Posterior vena cava (tissue), 2 donors: Measurements from ENCODE around the gene TAC3. TPM values are rescaled to one million over a fixed set of nuclear protein-coding genes. Genes with fewer than 3 reads are reported as not detected.
"Not testable (repeated sequence)": the region's sequence is repeated elsewhere in the genome, so short reads cannot be mapped to it uniquely, and the experiment has no call there.

Experiments used
- DNase-seq: peaks from one replicate; pipeline ENCODE4 v3.0.0-alpha.2; 2020; ENCODE audit warnings: low spot score
- intact Hi-C, 2 donors: fragments of 100-400 bp; cut with DNase I; formaldehyde crosslinking; loops; one replicate each; pipeline versions ENCODE4 v1.14.1 to v1.14.2; 2022 to 2023
- long read RNA-seq, 2 donors: library from polyadenylated mRNA; unstranded; transcript quantifications; one replicate each; pipeline ENCODE4 v2.0.0, GENCODE V29; 2020 to 2021
- total RNA-seq, 2 donors: library from RNA; stranded (reverse); fragmentation: NEBNext Ultra II Directional; extraction: Animal tissue kit (Norgen Biotek cat#: 25700); gene quantifications; one replicate each; pipeline ENCODE4 v1.2.1, GENCODE V29; 2021
- donor health status: DM: yes; HTN: yes; CAD: no.
- donor health status: DM: yes; HTN: yes; CAD: no.

Gene TAC3
- under 1 TPM in 1 of 2 donors, not detected in 1; 0.33 TPM for total RNA-seq
- long read RNA-seq, donor 1, result 0 reads
- long read RNA-seq, donor 2, result 0 reads

DNA sequence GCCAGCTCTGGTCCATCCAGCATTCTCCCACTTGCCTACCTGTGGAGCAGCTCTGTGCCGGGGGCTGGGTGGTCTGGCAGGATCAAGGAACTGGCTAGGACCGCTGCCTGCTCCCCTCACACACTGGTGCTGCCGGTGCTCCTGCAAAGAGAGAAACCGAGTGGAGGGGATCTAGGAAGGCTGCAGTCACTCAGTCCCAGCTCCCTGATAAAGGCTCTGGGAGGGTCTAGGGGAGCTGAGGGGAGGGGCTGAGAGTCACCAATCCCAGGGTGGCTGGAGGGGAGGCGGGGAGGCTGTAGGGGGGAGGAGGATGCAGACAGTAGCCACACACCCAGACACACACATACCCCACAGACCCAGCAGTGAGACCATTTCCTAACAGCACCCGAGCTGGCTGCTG, at the start of gene TAC3:
Gene TAC3, minus strand, starts transcription at position 182 of the 400 bp plus-strand sequence. CDS start 732 bp downstream, outside the sequence.
- intact Hi-C loops, result no loop called here
- DNase-seq, result no peak

DNA sequence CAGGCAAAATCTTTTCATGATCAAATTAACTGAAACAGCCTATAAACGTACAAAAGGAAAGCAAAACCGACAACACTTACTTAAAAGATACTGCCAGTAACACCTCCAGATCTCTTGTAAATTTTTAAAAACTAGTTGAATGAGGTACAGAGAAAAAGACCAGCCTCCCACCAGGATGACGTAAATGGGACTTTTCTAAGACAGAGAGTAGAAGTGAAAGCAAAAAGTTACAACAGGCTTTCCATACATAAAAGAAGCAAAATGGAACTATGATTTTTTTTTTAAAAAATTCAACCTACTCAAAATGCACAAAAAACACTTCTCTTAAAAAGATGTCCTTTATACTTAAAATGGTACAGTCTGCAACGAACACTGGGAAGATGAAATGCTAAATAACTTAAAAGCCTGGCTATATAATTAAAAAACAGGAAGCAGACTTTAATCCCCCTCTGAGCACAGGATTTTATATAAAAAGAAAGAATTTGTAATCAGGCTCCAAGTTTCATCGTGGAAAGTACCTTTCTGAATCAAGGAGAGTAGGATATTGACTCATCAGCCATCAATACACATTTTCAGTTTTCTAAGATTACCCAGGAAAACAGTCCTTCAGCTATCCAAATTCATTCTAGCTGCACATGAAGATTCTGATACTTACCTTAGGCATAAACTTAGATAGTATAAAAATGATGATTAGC, 47.8 kb upstream of the TAC3 start:
- DNase-seq, result no peak
- intact Hi-C loops, result loop anchor here (5.0 to 10.0 kb wide), 2 partner anchors 51 to 57 kb away; partner anchors contain the start of genes STAT6 (in 1 of the 2) and ZBTB39 (in 1 of the 2)

DNA sequence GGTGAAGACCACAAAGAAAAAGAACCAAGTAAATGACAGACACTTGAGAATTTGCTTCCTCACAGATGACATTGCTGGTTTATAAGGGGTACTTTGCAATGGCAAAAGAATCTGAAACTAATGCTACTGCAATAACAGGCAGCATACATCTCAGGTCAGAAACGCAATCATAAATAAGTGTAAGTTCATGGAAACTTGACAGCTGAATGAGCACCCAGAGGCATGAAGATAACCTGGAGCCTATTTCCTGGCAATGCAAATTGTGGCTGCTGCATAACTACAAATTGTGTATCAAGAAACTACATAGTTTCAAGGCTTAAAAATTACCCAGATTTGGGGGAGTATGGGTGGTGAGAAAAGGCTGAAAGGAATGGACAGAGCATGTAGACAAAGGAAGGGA, 42.1 kb upstream of the TAC3 start:
- intact Hi-C loops, result no loop called here
- DNase-seq, result no peak

DNA sequence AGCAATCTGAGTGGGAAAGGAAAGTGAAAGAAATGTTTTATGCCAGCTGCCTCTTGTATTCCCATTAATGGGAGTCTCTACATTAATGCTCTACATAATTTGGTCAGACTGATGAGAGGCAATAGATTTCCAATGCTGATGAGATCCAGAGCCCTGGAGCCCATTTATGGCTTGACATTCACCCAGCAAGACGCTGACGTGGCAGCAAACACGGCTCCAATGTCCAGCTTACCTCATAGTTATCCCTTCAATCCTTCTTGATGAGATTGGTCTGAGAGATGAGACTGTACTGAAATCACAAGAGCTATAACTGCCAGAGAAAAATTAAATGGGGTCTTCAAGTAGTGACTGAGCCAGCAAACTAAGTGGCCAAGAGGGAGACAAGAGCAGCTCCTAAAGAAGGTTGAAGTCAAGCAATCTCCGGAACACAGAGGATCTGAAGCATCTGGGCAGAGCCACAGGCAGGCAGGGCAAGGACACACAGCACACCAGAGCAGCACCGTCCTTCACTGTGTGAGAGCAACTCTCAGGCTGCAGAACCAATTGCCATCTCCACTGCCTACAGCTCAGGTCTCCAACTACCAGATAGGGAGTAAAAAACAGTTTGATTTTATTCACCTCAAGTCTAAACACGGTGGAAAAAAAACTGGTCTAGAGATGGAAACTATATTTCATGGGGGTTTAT, 40.9 kb upstream of the TAC3 start:
- DNase-seq, result no peak
- intact Hi-C loops, result no loop called here

DNA sequence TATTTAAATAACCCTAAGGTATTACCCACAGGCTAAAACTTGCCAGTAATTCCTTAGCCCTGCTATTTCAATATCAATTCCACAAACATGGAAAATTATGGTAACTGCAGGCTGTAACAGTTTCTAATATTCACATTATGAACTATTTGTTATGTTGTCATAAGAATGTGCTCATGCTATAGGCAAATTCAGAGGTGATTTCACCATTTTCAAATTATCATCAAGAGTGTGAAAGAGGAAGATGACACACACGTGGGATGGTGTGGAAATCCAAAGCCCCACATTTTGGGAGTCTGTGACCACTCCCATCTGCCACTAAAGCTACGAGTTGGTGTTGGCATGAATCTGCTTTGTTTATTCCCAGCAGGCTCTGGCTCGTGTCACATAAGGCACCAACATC, 39.5 kb upstream of the TAC3 start:
- DNase-seq, result no peak
- intact Hi-C loops, result no loop called here

DNA sequence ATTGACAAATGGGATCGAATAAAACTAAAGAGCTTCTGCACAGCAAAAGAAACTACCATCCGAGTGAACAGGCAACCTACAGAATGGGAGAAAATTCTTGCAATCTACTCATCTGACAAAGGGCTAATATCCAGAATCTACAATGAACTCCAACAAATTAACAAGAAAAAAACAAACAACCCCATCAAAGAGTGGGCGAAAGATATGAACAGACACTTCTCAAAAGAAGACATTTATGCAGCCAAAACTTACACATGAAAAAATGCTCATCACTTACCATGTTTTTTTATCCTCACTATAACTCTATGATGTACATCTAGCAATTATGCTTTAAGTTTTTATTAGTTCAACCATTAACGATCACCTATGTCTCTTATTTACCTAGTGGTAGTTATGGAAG, 37.6 kb upstream of the TAC3 start:
- intact Hi-C loops, DNase-seq: not testable (repeated sequence)

DNA sequence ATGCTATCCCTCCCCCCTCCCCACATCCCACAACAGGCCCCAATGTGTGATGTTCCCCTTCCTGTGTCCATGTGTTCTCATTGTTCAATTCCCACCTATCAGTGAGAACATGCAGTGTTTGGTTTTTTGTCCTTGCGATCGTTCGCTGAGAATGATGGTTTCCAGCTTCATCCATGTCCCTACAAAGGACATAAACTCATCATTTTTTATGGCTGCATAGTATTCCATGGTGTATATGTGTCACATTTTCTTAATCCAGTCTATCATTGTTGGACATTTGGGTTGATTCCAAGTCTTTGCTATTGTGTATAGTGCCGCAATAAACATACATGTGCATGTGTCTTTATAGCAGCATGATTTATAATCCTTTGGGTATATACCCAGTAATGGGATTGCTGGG, 36.8 kb upstream of the TAC3 start:
- intact Hi-C loops, result not testable (repeated sequence)

DNA sequence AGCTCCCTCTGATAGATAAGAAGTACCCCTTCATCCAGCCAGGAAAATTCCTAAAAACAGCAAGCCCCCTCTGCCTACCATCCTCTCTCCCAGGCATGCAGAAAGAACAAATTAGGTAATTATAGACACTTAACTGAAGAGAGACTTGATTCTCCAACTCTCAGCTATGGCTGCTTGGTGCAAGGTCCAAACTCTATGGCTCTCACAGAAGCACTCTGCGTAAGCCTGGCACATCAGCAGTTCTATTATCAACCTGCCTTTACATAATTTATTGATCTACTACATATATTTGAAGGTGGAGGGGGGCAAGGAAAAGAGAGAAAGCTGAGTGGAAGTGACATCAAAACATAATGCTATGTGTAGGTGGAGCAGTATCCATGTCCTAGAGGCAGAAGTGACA, 34.7 kb upstream of the TAC3 start:
- intact Hi-C loops, result no loop called here
- DNase-seq, result no peak

More for the DNA sequence above, 36.8 kb upstream of the TAC3 start:
- not testable (repeated sequence) for DNase-seq

DNA sequence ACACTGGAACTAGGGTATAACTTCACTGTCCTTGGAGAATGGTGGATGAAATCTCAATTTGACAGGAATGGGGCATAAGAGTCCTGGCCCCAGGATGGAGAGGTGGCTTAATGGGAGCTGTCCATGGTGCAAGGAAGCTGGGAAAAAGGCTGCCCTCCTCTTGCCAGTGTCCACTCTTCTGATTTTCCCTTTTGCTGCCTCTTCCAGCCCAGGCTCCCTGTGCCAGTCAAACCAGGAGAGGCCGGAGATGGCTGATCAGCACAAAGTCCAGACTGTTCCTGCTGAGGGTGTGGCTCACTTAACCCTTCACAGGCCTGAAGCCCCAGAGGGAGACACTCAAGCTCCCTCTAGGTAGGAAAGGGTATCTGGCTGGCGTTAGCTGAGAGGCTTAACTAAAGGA, 33.6 kb upstream of the TAC3 start, which contains the start of gene MYO1A:
Gene MYO1A, minus strand, starts transcription at position 240 of the 400 bp plus-strand sequence. CDS start 1,806 bp downstream, outside the sequence.
- no peak for DNase-seq
- intact Hi-C loops, result no loop called here

DNA sequence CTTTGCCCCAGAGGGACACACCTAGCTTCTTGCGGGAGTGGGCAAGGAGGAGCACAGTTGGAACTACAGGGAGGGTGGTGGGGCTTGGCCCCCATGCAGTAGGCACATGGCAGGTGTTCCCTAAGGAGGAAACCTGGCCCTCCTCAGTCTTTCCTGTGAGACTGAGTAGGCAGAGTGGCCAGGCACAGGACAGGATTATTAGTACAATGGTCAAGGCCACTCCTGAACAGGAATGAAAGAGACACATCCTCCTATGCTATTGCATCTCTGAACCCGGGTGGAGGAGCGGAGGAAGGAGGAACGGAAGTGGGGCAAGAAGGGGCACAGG, 32.8 kb upstream of the TAC3 start:
- no peak for DNase-seq
- intact Hi-C loops, result no loop called here

DNA sequence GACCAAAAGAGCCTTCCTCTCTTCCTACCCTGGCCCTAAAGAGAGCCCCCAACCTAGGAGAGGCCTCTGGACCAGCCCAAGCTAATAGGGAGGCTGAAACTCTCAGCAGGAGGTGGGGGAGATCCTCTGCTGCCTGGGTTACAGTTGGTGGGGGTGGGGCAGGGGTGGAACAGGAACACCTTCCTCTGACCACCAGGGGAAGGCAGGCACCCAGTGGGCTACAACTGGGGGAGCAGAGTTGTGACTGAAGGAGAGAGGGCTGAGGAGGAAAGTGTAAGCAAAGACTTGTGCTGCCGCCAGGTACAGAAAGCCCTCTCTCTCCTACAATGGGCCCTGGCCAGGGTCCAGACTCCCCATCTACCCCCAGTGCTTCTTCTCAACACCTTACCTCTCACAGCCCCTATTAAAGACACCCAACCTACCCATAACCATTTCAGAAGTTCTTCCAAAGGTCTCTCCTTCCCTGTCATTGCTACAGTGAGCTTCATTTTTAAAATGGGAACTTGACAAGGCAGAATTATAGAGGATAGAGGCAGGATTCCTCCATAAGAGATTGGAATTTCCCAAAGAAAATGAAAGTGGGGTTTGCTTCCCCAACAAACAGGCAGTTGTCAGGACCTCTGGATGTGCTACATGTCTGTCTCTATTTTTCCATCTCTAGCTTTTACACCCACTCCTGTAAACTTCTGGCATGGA, 32.2 kb upstream of the TAC3 start:
- DNase-seq, result no peak
- intact Hi-C loops, result no loop called here

DNA sequence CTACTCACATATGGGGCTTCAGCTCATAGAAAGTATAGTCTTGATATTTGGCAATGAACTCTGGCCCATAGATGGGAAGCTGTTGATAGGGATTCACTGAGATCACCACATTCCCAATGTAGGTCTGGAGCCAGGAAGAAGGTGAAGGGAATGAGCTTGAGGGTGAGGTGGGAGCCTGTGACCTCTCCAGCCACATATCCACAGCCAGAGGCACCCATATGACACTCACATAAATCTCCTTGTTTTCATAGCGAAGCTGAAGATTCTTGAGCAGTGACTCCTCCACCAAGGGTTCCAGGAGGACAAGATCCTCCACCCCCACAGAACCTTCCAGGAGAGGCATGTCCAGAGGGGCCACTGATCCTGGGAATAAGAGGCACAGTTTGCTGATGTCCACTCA, 31.7 kb upstream of the TAC3 start:
- DNase-seq, result no peak
- intact Hi-C loops, result no loop called here

DNA sequence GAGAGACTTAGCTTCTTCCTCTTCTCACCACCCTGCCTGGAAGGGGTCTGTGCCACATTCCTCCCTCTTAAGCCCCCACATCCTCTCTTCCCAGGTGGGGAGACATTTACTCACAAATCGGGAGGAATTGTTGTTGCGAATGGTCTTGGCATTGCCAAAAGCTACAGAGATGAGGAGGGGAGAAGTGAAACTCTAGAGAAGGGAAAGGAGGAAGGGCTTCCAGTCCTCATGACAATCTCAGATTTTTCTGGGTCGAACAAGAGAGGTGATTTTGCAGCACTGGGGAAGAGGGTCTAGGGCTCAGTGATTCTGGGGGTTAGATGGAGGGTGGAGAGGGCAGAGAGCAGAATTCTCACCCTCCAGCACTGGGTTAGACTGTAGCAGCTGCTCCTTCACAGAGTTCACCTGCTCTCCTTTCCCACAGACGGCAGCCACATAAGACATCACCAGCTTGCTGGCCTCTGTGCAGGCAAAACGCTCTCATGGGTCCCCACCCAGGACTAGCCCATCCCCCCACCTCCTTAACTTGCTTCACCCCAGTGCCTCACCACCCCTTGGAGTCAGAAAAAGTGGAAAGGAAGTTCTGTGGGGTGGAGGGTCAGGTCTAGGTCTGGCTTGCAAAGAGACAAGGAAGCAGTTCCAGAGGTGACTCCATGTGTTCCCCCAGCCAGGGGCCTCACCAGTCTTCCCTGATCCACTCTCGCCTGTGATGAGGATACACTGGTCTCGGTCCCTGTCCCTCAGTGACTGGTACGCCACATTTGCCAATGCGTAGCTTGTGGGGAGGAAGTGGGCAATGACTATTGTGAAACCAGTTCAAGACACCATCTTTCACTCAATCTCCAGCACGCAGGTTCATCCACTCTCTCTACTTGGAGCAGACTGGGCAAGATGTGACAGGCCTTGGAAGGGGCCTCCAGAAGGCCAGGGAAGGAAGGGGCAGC, 30.9 kb upstream of the TAC3 start:
- intact Hi-C loops, result no loop called here
- DNase-seq, result no peak

DNA sequence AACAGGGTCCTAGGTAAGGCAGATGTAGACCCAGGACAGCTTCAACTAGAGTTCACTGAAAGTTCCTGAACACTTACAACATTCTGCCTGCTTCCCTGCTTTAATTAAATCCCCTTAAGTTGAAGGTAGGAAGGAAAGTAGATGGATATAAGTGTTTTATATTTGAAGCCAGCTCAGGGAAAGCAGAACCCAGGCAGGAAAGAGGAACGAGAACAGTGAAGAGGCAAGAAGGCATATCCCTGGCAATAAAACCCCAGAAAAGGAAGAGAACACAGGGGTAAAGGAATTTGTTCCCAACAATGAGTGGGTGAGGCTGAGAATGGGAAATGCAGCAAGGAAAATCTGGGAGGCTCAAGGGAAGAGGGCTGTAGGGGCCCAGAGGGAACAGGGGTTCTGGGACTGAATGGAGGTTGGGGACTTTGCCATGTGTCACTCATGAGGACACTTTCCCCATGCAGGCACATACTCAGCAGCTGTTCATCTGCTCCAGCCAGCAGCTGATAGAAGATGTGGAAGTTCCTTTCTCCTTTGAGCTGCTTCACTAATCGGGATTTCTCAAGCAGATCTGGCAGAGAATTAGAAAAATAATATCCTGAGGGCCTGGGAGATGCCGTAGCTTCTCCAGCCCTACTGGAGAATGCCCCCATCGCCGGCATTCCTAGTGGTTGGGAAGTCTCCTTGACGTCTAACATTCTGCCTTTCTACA, 29.9 kb upstream of the TAC3 start:
- intact Hi-C loops, result no loop called here
- DNase-seq, result no peak

DNA sequence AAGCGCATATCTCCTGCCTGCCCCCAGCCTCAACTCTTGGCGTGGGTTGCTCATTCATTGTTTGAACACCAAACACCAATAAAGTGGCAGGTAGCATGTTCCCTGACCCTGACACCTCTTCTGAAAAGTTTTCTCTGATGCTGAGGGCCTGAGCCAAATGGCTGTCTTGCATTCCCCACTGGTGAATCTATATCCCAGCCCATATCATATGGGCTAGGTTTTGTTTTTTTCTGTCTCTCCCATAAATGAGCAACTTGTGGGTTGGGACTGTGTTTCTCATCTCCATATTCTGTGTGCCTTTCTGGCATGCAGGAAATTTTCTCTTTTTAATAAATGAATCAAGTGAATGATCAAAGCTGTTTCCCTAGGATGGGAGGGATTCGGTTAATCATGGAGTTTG, 28.6 kb upstream of the TAC3 start:
- intact Hi-C loops, result no loop called here
- no peak for DNase-seq

DNA sequence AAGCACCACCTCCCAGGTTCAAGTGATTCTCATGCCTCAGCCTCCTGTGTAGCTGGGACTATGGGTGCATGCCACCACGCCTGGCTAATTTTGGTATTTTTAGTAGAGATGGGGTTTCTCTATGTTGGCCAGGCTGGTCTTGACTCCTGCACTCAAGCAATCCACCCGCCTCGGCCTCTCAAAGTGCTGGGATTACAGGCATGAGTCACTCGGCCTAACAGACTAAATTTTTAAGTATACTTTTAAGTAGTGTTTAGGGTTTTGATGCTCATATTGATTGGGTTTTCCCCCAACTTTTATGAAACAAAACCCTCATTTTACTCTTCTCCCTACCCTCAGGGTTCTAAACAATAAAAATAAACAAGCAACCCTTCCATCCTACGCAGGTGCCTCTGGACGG, 28.1 kb upstream of the TAC3 start:
- DNase-seq, result no peak
- intact Hi-C loops, result no loop called here

DNA sequence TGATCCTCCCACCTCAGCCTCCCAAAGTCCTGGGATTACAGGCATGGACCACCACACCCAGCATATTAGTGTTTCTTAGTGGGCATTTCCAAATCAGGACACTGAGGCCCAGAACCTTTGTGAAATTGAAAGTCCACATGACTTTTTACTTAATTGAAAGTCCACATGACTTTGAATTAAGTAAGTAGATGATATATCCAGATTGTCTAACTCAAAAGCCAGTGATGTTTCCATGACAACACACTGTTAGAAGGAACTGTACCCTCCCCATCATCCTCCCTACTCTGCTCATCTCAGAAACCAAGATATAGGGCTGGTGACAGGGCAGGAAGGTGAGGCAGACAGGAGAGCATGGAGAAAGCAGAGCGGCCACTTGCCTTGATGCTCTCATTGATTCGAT, 26.4 kb upstream of the TAC3 start:
- intact Hi-C loops, result no loop called here
- no peak for DNase-seq

DNA sequence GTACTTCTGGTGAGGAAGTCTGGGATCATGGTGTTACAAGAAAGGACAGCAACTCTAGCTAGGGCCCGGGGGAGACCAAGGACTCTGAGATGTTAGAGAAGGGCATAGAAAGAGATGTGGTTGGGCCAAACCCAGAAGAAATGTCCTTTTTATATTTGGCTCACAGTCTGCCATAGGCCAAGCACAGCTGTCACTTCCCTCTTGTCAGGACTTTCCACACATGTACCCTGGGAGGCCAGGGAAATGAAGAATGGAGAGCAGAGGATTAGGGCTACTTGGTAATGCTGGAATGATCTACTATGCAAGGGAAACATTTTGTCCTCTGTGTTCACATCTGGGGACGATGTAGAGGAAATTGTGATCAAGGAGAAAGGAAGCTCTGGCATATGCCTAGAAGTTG, 24.4 kb upstream of the TAC3 start:
- DNase-seq, result no peak
- intact Hi-C loops, result no loop called here

DNA sequence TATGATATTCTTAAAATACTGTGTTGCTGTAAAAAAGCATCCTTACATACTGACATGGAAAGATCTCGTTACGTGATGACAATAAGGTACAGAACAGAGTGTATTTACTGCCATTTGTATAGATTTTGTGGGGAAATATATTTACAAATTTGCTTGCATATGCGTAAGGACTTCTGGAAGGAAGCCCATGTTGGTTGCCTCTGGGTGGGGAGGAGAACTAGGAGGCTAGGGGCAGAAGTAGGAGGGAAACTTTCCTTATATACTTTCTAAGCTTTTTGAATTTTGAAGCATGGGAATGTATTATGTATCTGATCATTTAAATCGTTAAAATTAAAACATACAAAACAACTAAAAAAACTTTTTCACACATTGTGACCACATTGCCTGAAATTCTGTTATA, 23.9 kb upstream of the TAC3 start:
- intact Hi-C loops, result no loop called here
- no peak for DNase-seq
